ENCODE measurements around the gene ERMN.

ERMN gene

DNA sequence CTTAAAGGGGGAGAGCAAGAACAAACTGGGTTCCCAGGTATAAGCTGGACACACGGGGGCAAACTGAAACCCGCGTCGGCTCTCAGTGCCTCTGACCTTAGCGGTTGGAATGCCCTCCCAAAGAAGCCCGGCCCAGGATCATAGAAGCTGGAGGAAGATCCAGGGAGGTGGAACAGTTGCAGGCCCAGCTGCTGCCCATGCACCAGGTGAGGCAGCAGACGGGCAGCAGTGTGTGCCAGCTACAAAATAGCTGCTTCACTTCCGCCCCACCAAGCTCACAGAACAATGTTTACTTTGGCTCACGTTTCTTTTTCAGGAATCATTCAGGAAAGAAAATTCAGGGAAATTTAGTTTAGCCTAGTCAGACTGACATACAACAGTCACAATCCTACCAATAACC, 3.9 kb upstream of the ERMN start:
- no peak for DNase-seq (ENCODE audit: low read depth)

- peak; percentile 59 for DNase-seq (ENCODE audit: low read depth)
Measured at GRCh38 chr2:157327621-157328500, 2.2 kb upstream of the ERMN start.

DNA sequence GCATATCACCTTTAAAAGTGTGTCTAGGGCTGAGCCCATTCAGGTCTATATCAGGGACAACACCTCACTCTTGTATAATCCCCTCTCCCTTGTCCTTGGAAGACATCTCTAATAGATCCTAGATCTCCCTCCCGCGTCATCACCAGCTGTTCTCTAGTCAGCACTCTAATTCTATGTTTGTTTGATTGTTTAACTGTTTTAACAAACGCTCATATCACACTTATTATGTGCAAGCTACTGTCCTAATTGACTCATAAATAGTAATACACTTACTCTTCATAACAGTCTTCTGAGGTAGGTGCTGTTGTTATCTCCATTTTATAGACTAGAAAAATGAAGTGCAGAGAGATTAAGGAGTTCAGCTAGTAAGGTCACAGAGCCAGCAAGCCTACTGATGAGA, 1.6 kb upstream of the ERMN start:
- DNase-seq (ENCODE audit: low read depth): no peak

DNA sequence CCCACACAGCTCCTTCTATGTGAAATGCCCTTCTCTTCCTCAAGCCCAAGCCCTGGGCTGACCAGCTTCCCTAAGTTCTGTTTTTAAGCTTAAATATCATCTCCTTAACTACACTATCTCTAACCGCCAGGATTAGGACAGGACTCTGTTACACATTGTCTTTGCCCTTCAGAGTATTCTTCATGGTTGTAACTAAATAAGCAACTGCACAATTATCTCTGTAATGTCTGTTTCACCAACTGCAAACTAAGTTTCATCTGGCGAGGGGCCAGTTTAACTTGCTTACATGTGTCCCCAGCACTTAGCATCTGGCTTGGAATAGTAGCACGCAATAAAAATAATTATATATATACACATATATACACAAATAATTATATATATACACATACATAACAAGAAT, 1.1 kb upstream of the ERMN start:
- no peak for DNase-seq (ENCODE audit: low read depth)

- DNase-seq (ENCODE audit: low read depth): no peak
Measured at GRCh38 chr2:157324331-157324843, 1.2 kb downstream of the ERMN start.

DNA sequence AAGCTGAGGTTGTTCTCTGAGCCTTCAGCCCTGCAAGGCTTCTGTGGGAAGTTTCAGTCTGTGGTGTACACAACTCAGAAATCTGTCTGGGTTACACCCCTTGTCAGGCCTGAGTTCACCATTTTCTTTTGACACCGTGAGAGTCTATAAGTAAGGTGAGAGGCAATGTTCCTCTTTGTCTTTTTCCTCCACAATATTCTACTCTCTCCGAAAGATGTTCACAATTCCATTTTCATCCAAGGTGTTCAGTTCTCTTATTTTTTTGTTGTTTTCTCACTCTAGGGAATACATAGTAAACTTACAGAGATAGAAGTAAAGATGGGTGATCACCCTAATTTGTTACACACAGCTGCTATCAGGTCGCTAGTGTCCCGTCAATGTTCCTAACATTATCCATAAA, 3.2 kb downstream of the ERMN start:
- DNase-seq (ENCODE audit: low read depth): no peak

- no peak for DNase-seq (ENCODE audit: low read depth)
Measured at GRCh38 chr2:157321466-157321865, 4.2 kb downstream of the ERMN start.

DNA sequence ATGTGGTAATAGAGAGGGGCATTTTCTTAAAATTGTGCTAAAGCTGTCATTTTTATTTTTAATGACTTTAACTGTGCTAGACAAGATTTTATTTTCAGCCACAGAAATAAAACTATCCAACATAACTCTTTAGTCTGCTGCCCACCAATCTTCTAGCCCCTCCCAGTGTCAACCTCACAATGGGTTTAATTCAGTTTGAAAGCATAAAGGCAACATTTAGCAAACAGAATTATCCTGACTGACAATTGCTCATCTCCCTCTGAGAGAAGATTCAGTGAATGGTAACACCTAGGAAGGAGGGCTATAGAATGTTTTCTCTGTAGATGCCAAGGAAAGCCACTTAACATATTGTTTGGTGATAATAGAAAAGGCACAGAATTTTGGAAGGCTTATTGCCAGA, 5.2 kb downstream of the ERMN start:
- no peak for DNase-seq (ENCODE audit: low read depth)

DNA sequence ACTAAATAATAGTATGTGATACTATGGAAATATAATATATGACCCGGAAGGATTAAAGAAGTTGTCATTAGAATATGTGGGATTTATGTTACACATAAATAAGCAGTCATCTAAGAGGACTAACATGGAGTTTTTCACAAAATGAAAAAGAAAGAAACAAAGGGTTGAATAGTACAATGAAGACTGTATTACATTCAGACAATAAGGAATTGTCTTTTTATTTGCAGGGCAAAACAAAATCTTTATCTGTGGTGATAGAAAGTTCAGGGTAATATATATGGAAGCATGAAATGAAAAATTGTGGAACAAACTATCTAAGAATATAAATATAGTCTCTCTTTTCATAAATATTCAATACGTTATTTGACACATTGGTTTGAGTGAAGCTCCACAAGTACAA, 5.8 kb downstream of the ERMN start:
- no peak for DNase-seq (ENCODE audit: low read depth)

- no peak for DNase-seq (ENCODE audit: low read depth)
Measured at GRCh38 chr2:157318884-157319283, 6.7 kb downstream of the ERMN start.

GRCh38 chr2:157315901-157316300, 9.7 kb downstream of the ERMN start:
- no peak for DNase-seq (ENCODE audit: low read depth)

GRCh38 chr2:157312866-157313486, 12.6 kb downstream of the ERMN start:
- DNase-seq (ENCODE audit: low read depth): no peak

- DNase-seq (ENCODE audit: low read depth): no peak
Measured at GRCh38 chr2:157311706-157312105, 13.9 kb downstream of the ERMN start.

DNA sequence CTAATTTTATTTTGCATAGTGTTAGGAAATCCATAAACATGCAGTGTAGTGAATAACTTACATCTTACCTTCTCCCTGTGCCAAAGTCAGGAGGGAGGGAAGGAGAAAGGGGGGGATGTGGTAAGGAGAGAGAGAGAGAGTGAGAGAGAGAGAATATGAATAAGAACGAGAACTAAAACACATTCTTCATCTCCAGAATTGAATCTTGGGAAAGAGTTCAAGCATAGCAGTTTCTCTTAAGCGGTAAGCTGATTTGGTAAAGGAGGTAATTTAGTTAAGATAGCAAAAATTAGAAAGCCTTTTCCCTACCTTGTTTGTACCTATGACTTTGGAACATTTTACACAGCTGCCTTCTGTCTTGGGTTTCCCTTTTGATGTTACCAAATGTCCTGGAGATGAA, 15.7 kb downstream of the ERMN start:
- no peak for DNase-seq (ENCODE audit: low read depth)

DNA sequence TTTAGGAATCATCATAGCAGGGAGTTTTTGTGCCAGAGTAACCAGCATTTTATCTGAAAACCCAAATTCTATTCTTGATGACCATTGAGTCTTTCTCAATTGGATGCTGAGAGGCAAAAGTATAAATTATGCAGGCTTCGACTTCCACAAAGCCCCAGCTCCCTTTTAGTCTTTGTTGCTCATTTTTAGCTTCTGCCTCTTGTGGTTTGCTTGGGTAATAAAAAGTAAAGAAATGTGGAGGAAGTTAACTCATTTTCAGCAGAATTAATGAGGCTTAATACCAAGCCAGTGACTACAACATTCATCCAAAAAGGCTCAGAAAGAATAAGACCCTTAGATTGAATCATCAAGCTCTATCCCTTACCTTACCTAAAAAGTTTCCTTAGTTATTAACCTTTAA, 18.6 kb downstream of the ERMN start:
- no peak for DNase-seq (ENCODE audit: low read depth)

GRCh38 chr2:157305723-157306110, 19.9 kb downstream of the ERMN start:
- no peak for DNase-seq (ENCODE audit: low read depth)

DNA sequence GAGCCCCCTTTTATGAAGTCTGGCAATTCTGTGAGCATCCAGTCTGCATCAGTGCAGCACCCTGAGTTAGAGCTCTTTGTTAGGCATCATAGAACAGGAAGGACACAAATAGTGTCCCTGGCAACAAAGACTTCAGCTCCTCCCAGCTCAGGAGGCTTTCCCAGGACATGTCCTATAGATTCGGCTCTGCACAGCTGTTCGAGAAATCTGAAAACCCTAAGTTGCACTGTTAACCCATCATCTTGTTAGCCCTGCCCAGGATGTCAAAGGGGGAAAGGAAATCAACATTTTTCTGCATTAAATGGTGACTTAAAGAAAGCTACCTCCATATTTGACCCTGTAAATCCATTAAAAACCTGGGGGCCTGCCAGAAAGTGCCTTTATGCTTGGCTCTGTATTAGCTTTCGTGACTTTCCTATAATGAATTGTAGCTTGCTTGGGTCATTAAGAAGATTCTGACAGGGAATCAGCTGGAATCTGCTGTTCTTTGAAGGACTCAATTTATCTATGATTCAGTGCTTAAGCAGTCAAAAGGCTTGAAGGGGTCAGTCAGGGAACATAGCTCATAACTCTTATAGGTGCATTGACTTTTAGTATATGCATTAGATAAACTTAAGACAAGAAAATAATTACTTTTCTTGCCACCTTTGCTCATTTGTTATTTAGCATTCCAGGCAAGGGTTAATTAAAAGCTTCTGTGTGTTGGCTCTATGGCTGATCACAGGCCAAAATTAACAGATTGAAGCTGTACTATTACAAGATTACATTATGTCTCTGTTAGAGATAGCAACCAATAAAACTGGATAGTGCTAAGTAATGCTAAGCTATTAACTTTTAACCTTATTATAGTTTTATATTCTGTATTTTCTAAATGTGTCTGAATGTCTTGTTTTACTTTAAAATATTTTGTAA, 20.6 kb downstream of the ERMN start:
- no peak for DNase-seq (ENCODE audit: low read depth)

GRCh38 chr2:157303612-157304011, 22.0 kb downstream of the ERMN start:
- no peak for DNase-seq (ENCODE audit: low read depth)

DNA sequence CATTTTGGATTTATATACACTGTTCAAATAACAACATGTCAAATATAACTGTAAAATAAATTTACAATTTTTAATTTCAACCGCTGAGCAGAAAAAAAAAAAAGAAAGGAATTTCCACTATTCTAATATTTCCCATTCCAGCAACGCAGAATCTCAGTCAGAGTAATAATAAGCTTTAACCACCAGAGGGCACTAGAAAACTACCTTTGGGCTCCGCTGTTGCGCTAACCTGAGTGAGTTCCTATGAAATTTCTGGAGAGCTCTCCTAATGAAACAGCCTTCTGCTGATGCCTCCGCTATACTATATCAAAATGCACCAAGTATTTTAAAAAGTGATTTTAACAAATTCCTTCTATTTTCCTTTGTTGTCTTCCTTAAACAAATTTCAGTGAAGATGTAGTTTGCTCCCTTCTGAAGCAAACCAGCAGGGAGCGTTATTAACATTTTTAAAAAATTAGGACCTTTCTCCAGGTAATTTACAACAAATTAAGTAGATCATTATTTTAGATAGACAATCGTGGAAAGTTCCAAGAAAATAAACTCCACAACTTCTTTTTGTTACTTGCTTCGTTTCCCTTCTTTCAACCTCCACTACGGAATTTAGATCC, 23.0 kb downstream of the ERMN start:
- no peak for DNase-seq (ENCODE audit: low read depth)

- no peak for DNase-seq (ENCODE audit: low read depth)
Measured at GRCh38 chr2:157301307-157301706, 24.3 kb downstream of the ERMN start.

- no peak for DNase-seq (ENCODE audit: low read depth)
Measured at GRCh38 chr2:157296958-157297357, 28.7 kb downstream of the ERMN start.

DNA sequence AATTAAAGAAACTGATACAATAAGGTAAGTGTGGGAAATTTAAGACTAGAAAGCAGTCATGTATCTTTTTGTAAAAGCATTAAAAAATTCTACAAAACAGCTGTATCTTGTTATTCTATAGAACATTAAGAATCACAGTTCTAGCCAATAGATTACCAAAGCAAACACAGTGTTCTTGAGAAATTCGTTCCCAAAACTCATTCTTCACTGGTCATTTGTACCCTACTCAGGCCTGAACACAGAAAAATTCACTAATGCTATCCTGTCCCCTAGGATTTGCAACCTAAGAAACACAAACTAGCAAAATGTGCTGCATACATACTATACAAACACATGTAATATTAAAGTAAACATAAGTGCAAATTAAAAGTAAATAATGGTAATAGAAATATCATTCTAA, 29.1 kb downstream of the ERMN start:
- no peak for DNase-seq (ENCODE audit: low read depth)
